Measurements from ENCODE around the gene UBE2J1.

DNA sequence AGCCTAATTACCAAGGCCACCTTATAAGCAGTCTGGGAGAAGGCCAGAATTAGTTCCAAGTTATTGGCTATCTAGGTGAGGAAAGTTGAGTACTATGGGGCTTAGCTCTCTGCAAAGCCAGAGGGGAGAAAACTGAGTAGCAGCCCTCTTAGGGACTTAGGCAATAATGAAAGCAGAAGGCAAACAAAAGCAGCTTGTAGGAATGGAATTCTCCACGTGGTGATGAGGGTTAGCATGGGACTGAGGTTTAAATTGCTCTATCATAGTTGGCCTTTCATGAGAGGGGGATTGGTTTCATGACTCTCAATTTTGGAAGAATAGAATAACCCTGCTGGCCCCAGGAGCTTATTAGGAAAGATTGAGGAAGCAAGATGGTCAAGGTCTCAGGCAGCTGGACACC lies 7.0 kb upstream of the UBE2J1 start:
- TF ChIP-seq POLR2A (IDR thresholded peaks at IDR 0.05) (no peak), EP300 (IDR thresholded peaks at IDR 0.05) (no peak), POLR2AphosphoS5 (IDR thresholded peaks at IDR 0.05) (no peak)
- TF ChIP-seq, protein P1, sequence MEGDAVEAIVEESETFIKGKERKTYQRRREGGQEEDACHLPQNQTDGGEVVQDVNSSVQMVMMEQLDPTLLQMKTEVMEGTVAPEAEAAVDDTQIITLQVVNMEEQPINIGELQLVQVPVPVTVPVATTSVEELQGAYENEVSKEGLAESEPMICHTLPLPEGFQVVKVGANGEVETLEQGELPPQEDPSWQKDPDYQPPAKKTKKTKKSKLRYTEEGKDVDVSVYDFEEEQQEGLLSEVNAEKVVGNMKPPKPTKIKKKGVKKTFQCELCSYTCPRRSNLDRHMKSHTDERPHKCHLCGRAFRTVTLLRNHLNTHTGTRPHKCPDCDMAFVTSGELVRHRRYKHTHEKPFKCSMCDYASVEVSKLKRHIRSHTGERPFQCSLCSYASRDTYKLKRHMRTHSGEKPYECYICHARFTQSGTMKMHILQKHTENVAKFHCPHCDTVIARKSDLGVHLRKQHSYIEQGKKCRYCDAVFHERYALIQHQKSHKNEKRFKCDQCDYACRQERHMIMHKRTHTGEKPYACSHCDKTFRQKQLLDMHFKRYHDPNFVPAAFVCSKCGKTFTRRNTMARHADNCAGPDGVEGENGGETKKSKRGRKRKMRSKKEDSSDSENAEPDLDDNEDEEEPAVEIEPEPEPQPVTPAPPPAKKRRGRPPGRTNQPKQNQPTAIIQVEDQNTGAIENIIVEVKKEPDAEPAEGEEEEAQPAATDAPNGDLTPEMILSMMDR (IDR thresholded peaks at IDR 0.05) = no peak

Measured in upper lobe of left lung (tissue), 4 donors.